Measurements from ENCODE around the gene UFC1.

Gene UFC1

GRCh38 chr1:161122967-161123366, 30.8 kb upstream of the UFC1 start:
- Mint-ChIP-seq H3K9me3 (no peaks in the 10 kb centered on the region), H3K27ac (peak overlapping the region in 1 of 2 donors; percentile 46), H3K4me3 (no peak overlapping the region), H3K36me3 (ENCODE audit: insufficient read depth) (peaks cover 66% of the 10 kb centered on the region), H3K4me1 (ENCODE audit: low read depth in 2 of 2) (peaks cover 31 to 43% of the 10 kb centered on the region in 2 donors), H3K27me3 (no peaks in the 10 kb centered on the region)
- ATAC-seq (replicated peaks) (no peak), DNase-seq (no peak)

- H3K4me3 Mint-ChIP-seq, result no peak overlapping the region
- H3K27me3 Mint-ChIP-seq, result no peaks in the 10 kb centered on the region
- peaks cover 55% of the 10 kb centered on the region for H3K36me3 Mint-ChIP-seq (ENCODE audit: insufficient read depth)
- peaks cover 31 to 56% of the 10 kb centered on the region in 2 donors for H3K4me1 Mint-ChIP-seq (ENCODE audit: low read depth in 2 of 2)
- no peak for ATAC-seq (replicated peaks)
- no peak for DNase-seq
- H3K27ac Mint-ChIP-seq, result peak overlapping the region; percentile 31 to 56
- H3K9me3 Mint-ChIP-seq, result no peaks in the 10 kb centered on the region
Measured at GRCh38 chr1:161127649-161128048, 26.1 kb upstream of the UFC1 start.

- Mint-ChIP-seq H3K27ac (peak overlapping the region in 1 of 2 donors; percentile 50), H3K27me3 (no peaks in the 10 kb centered on the region), H3K4me3 (no peak overlapping the region), H3K9me3 (no peaks in the 10 kb centered on the region), H3K4me1 (ENCODE audit: low read depth in 2 of 2) (peaks cover 31 to 51% of the 10 kb centered on the region in 2 donors), H3K36me3 (ENCODE audit: insufficient read depth) (peaks cover 43% of the 10 kb centered on the region)
- DNase-seq (no peak), ATAC-seq (replicated peaks) (no peak)
Measured at GRCh38 chr1:161128591-161129420, 25.0 kb upstream of the UFC1 start.

GRCh38 chr1:161130266-161130665, 23.5 kb upstream of the UFC1 start:
- Mint-ChIP-seq H3K27ac (peak overlapping the region in 1 of 2 donors; percentile 2), H3K9me3 (no peaks in the 10 kb centered on the region), H3K36me3 (ENCODE audit: insufficient read depth) (peaks cover 35% of the 10 kb centered on the region), H3K4me3 (peak overlapping the region in 1 of 2 donors; percentile 11), H3K4me1 (ENCODE audit: low read depth in 2 of 2) (peaks cover 31 to 55% of the 10 kb centered on the region in 2 donors), H3K27me3 (no peaks in the 10 kb centered on the region)
- no peak for ATAC-seq (replicated peaks)
- DNase-seq, result no peak

GRCh38 chr1:161131523-161132409, 22.0 kb upstream of the UFC1 start:
- H3K36me3 Mint-ChIP-seq (ENCODE audit: insufficient read depth), result peaks cover 26% of the 10 kb centered on the region
- no peaks in the 10 kb centered on the region for H3K27me3 Mint-ChIP-seq
- H3K9me3 Mint-ChIP-seq, result no peaks in the 10 kb centered on the region
- peak; percentile 1 for ATAC-seq (replicated peaks)
- peak in 1 of 3 experiments; percentile 26 for DNase-seq
- H3K4me3 Mint-ChIP-seq, result no peak overlapping the region
- peaks cover 24 to 48% of the 10 kb centered on the region in 2 donors for H3K4me1 Mint-ChIP-seq (ENCODE audit: low read depth in 2 of 2)
- no peak overlapping the region for H3K27ac Mint-ChIP-seq

- ATAC-seq (replicated peaks) (peak; percentile 95), DNase-seq (peak; percentile 83 to 85 (median 84))
- Mint-ChIP-seq H3K27me3 (no peaks in the 10 kb centered on the region), H3K9me3 (no peaks in the 10 kb centered on the region), H3K4me1 (ENCODE audit: low read depth in 2 of 2) (peaks cover 18 to 39% of the 10 kb centered on the region in 2 donors), H3K4me3 (no peak within 1 kb of the TSS), H3K27ac (no peak within 1 kb of the TSS), H3K36me3 (ENCODE audit: insufficient read depth) (peaks cover 18% of the 10 kb centered on the region)
Measured at GRCh38 chr1:161132410-161133219, 21.2 kb upstream of the UFC1 start, which contains the start of gene DEDD. Gene DEDD (minus strand): TSS chr1:161132667. CDS start chr1:161124462, 8,205 bp downstream.

GRCh38 chr1:161133220-161133740, 20.5 kb upstream of the UFC1 start:
- no peaks in the 10 kb centered on the region for H3K9me3 Mint-ChIP-seq
- peaks cover 17 to 32% of the 10 kb centered on the region in 2 donors for H3K4me1 Mint-ChIP-seq (ENCODE audit: low read depth in 2 of 2)
- DNase-seq (no peak), ATAC-seq (replicated peaks) (peak; percentile 0)
- H3K4me3 Mint-ChIP-seq, result no peak overlapping the region
- H3K36me3 Mint-ChIP-seq (ENCODE audit: insufficient read depth), result peaks cover 15% of the 10 kb centered on the region
- no peak overlapping the region for H3K27ac Mint-ChIP-seq
- H3K27me3 Mint-ChIP-seq, result no peaks in the 10 kb centered on the region

GRCh38 chr1:161137881-161138280, 15.9 kb upstream of the UFC1 start:
- Mint-ChIP-seq H3K27ac (no peak overlapping the region), H3K4me3 (no peak overlapping the region), H3K27me3 (no peaks in the 10 kb centered on the region), H3K9me3 (no peaks in the 10 kb centered on the region), H3K4me1 (ENCODE audit: low read depth in 2 of 2) (peaks cover 0 to 8% of the 10 kb centered on the region in 2 donors), H3K36me3 (ENCODE audit: insufficient read depth) (no peaks in the 10 kb centered on the region)
- no peak for DNase-seq
- ATAC-seq (replicated peaks), result no peak

- Mint-ChIP-seq H3K27me3 (no peaks in the 10 kb centered on the region), H3K4me3 (no peak overlapping the region), H3K36me3 (ENCODE audit: insufficient read depth) (no peaks in the 10 kb centered on the region), H3K27ac (peak overlapping the region; percentile 6 to 32), H3K4me1 (ENCODE audit: low read depth in 2 of 2) (peaks cover 0 to 8% of the 10 kb centered on the region in 2 donors), H3K9me3 (no peaks in the 10 kb centered on the region)
- ATAC-seq (replicated peaks) (no peak), DNase-seq (no peak)
Measured at GRCh38 chr1:161138431-161138830, 15.3 kb upstream of the UFC1 start.

- no peaks in the 10 kb centered on the region for H3K27me3 Mint-ChIP-seq
- no peaks in the 10 kb centered on the region for H3K36me3 Mint-ChIP-seq (ENCODE audit: insufficient read depth)
- peak; percentile 24 to 51 (median 39) for DNase-seq
- H3K4me1 Mint-ChIP-seq (ENCODE audit: low read depth in 2 of 2), result peaks cover 0 to 8% of the 10 kb centered on the region in 2 donors
- H3K27ac Mint-ChIP-seq, result no peak overlapping the region
- ATAC-seq (replicated peaks), result no peak
- H3K9me3 Mint-ChIP-seq, result no peaks in the 10 kb centered on the region
- no peak overlapping the region for H3K4me3 Mint-ChIP-seq
Measured at GRCh38 chr1:161139766-161140165, 14.0 kb upstream of the UFC1 start.

- no peaks in the 10 kb centered on the region for H3K36me3 Mint-ChIP-seq (ENCODE audit: insufficient read depth)
- H3K4me1 Mint-ChIP-seq (ENCODE audit: low read depth in 2 of 2), result peaks cover 0 to 2% of the 10 kb centered on the region in 2 donors
- H3K27ac Mint-ChIP-seq, result no peak overlapping the region
- no peaks in the 10 kb centered on the region for H3K9me3 Mint-ChIP-seq
- no peaks in the 10 kb centered on the region for H3K27me3 Mint-ChIP-seq
- ATAC-seq (replicated peaks) (no peak), DNase-seq (no peak)
- no peak overlapping the region for H3K4me3 Mint-ChIP-seq
Measured at GRCh38 chr1:161140755-161141400, 12.9 kb upstream of the UFC1 start.

GRCh38 chr1:161145832-161146231, 7.9 kb upstream of the UFC1 start:
- no peaks in the 10 kb centered on the region for H3K36me3 Mint-ChIP-seq (ENCODE audit: insufficient read depth)
- no peak overlapping the region for H3K4me3 Mint-ChIP-seq
- H3K4me1 Mint-ChIP-seq (ENCODE audit: low read depth in 2 of 2), result no peaks in the 10 kb centered on the region
- no peaks in the 10 kb centered on the region for H3K9me3 Mint-ChIP-seq
- ATAC-seq (replicated peaks), result no peak
- H3K27ac Mint-ChIP-seq, result no peak overlapping the region
- no peaks in the 10 kb centered on the region for H3K27me3 Mint-ChIP-seq
- no peak for DNase-seq

Measured in effector memory CD8-positive, alpha-beta T cell (primary cell).